Measurements from ENCODE around the gene FAM118A. TPM values are rescaled to one million over a fixed set of nuclear protein-coding genes. Genes with fewer than 3 reads are reported as not detected.
A peak's percentile ranks its signal among the peaks of the same experiment; 100 is the strongest.
"Not testable (repeated sequence)": the region's sequence is repeated elsewhere in the genome, so short reads cannot be mapped to it uniquely, and the experiment has no call there.

FAM118A gene
- 52.7 TPM for total RNA-seq

DNA sequence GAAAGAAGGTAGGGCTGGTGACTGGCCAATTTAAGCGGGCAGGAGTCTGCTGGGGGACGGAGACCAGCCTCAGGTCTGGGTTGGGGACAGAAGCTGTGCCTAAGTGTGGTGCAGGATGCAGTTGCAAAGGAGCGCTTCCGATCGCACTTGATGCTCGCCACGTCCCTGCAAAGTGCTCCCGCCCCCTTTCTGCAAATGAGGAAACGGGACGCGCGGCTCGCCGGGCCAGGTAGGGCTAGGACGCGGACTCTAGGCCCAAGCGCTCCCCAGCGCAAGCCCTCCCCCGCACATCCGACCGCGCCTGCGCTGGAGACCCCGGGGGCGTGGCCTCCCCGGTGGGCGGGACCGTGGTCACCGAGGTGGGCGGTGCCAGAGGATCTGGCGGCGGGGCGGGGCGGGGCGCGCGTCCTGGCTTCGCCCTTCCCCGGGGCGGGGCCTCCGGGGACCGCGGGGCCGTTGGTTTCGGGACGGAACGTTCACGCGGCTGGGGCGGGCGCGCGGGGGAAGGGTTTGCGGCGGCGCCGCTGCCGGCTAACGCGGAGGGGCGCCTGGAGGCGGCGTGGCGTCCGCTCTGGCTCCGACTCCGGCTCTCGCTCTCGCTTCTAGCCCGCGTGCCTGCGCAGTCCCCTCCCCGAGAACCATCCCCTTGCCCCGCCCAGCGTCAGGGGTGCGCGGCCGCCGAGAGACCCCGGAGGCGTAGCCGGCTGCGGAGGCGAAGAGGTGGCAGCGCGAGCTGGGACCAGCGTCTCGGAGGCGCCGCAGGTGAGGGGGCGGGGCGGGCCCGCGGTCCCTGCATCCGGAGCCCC is at the start of gene FAM118A:
TSS of gene FAM118A (plus strand) at position 513 of the 806 bp plus-strand sequence. CDS start 12,446 bp downstream, outside the sequence.
- DNase-seq (ENCODE audit: low spot score), result peak; percentile 96

DNA sequence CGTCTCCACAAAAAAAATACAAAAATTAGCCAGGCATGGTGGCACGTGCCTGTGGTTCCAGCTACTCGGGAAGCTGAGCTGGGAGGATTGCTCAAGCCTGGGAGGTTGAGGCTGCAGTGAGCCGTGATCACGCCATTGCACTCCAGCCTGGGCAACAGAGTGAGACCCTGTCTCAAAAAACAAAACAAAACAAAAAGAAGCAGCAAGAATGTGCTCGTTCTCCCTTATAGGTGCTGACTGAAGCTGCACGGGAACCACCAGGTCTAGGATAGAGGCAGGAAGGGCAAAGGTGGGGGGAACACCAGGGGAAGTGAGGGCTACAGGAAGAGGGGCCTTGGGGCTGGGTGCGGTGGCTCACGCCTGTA is 49.4 kb upstream of the FAM118A start:
- DNase-seq (ENCODE audit: low spot score), result not testable (repeated sequence)

DNA sequence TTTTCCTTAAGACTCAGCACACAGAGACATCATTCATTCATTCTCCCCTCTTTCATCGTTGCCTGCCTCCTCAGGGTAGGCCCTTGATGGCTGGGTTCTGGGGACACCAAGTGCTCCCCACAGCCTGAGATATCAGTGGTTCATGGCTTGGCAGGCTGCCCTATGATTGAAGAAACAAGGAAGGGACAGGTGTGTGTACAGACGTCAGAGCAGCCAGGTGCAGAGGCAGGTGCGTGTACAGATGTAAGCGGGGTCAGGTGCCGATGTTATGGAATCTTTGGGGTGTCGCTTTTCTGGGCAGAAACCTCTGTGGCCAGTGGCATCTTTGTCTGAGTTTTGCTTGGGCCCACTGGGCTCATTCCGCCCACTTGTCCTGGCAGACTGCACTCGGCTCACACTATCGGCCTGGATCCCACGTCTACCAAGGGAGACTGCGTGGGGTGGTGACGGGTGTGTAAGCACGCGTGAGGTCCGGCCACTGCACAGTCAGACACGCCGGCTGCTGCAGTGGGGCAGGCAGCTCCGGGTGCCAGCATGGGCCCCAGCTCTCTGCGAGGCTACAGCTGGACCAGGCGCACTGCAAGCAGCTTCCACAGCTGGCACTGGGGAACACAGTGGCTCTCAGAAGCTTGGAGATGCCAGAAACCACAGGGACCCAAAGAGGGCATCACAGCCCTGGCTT is 48.2 kb upstream of the FAM118A start:
- no peak for DNase-seq (ENCODE audit: low spot score)

DNA sequence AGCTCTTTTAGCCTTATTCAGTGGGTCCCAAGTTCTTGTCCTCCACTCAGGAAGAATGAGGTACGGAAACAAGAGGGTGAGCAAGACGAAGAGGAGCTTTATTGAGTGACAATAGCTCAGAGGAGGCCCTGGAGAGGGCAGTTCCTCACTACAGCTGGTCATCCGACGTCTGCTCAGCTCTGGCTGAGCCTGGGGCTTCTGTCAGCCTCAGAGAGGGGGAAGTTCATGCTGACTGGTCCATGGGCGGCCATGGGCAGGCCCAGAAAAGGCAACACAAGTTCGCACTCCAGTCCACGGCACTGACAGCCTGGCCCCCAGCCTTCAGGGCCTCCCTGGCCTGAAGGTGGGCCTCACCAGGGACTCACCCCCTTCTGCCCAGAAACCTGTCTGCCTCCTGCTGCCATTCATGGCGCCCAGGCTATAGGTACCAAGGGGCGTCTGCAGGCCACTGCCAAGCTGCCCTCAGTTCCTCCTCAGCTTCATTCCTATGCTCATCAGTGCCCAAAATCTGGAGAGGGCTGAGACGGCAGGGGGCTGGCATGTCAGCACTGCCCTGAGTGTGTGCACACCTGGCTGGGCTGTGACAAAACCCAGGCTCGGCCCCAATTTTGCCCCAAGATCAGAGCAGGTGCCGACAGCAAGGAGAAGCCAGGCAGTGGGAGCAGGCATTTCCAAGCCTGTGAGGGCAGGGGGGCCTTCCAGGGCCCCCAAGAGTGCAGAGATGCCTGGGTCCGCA is 47.4 kb upstream of the FAM118A start:
- DNase-seq (ENCODE audit: low spot score), result no peak

DNA sequence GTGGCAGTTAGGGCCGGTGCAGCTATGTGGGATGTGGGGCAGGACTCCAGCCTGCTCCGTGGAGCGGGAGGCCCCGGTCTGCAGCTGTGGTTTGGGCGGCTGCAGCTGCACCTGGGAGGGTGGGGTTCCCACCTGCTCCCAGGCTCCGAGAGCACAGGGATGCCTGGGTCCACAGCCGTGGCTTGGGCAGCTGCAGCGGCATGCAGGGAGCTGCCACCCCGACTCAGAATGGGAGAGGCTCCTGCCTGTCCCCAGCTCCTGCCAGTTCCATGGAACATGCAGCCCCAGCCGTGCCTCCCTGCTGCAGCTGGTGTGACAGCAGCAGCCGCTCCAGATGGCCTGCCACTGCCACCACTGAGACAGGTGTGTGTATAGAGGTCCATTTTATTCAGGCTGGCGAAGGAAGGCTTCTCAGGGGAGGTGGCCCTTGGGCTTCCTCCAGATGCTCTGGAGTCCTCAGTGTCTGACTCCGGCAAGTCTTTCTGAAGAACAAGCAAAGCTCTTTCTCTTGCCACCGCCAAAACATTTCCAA is 46.7 kb upstream of the FAM118A start:
- no peak for DNase-seq (ENCODE audit: low spot score)

- DNase-seq (ENCODE audit: low spot score), result peak; percentile 80
Observed at GRCh38 chr22:45263463-45264269, 46.1 kb upstream of the FAM118A start.

DNA sequence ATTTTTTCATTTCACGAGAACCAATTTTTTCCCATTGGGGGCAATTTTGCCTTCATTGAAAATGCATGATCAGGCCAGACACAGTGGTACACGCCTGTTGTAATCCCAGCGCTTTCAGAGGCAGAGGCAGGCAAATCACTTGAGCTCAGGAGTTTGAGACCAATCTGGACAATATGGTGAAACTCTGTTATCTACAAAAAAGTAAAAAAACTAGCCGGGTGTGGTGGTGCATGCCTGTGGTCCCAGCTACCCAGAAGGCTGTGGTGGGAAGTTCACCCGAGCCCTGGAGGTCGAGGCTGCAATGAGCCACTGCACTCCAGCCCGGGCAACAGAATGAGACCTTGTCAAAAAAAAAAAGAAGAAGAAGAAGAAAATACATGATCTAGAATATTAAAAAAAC is 44.2 kb upstream of the FAM118A start:
- DNase-seq (ENCODE audit: low spot score), result no peak

DNA sequence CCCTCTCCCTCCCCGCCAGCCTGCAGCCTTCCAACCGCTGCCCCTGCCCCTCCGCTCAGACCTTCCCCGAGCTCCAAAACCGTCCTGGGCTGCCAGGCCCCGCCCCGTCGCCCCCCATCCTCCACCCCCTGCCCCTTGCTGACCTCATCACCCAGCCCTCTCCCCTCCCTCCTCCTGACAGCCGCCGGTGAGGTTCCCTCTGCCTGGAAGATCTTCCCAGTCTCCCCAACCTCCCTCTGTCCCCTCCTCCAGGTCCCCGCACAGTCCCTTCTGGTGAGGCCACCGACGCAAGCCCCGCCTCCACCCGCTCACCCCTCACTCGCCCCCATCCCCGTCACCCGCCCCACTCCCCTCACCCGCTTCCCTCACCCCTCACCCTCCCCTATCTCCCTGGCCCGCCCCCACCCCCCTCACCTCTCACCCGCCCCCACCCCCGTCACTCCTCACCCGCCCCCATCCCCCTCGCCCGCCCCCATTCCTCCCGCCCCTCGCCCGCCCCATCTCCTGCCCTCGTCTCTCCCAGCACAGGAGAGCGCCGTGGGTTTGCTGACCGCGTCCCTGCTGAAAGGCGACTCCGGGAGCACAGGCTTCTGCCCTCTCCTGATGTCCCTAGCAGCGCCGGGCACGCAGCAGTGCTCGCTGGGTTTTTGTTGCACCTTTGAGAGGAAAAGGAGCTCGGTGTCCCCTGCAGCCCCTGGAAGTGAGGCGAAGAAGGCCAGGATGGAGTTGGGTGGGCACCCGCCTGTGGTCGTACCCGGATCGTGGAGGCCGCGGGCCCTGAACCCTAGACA is 41.4 kb upstream of the FAM118A start:
- no peak for DNase-seq (ENCODE audit: low spot score)

GRCh38 chr22:45268958-45269844 is 40.5 kb upstream of the FAM118A start:
- peak; percentile 84 for DNase-seq (ENCODE audit: low spot score)

DNA sequence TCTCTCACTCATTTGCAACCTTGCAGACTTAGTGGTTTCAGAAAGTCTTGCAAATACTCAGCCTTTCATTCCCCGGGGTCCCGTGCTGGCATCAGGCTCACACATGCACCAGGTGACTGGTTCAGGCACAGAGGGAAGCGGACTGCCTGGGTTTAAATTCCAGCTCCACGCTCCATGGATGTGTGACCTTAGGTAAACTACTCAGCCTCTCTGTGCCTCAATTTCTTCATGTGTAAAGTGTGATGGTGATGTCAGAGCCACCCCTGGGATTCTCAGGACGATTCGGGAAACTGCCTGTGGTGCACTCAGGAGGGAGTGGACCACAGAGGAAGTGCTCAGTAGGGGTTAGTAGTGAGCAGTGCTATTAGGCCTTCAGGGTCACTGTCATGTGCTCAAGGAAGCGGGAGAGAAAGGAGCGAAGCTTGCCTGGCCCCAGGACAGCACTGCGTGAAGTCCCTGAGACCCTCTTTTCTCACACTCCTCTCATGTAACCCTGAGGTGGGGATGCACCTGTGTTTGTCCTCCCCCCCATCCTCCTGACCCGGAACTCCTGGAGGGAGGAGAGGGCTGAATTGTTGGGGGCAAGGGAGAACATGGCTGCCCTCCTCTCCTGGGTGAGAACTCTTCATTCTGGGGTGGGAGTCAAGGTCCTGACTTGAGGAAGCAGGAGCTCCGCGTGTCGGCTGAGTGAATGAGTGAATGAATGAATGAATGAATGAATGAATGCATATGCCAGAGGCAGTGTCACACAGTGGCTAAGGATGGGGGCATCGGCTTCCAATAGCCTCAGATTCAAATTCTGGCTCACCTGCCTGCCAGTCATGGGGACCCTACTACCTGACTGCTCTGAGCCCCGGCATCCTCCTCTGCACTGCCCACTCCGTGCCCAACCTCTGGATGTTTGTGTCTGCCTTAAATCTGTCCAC is 39.4 kb upstream of the FAM118A start:
- DNase-seq (ENCODE audit: low spot score), result no peak

DNA sequence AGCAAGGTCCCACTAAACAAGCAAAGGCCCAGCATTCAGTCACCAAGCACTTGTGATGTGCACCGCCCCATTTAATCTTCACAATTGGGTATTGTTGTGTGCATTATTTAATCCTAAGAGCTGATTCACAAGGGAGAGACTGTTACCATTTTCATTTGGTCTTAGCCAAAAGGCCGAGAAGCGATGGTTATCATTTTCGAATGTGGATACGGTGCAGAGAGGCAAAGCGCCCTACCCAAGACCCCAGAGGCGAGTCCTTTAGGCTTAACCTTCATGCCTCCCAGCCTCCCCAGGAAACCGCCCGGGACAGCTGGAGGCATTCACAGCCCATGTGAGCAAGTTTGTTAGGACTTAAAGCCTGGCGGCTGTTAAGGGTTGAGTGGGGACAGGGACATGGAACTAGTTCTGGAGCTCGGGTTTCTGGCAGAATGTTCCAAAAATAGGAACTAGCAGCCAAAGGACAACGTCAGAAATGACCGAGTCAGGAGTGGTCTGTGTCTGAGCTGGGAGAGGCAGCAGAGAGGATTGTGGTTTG is 38.0 kb upstream of the FAM118A start:
- no peak for DNase-seq (ENCODE audit: low spot score)

DNA sequence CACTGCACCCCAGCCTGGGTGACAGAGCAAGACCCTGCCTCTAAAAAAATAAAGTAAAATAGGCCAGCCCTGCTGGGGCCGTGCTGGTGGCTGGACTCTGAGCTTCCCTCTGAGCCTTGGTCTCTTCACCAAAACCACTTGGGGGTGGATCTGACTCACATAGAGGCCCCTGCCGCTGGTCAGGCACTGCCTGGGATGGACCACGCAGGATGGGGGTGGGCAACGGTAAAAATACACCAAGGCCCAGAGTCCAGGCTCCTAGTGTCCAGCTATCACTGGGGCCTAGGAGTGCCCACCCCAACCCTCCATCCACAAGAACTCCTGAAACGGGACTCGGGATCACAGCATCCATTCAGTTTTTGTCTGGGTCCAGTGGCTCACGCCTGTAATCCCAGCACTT is 37.2 kb upstream of the FAM118A start:
- no peak for DNase-seq (ENCODE audit: low spot score)

- DNase-seq (ENCODE audit: low spot score), result no peak
Observed at GRCh38 chr22:45273452-45274075, 36.2 kb upstream of the FAM118A start.

DNA sequence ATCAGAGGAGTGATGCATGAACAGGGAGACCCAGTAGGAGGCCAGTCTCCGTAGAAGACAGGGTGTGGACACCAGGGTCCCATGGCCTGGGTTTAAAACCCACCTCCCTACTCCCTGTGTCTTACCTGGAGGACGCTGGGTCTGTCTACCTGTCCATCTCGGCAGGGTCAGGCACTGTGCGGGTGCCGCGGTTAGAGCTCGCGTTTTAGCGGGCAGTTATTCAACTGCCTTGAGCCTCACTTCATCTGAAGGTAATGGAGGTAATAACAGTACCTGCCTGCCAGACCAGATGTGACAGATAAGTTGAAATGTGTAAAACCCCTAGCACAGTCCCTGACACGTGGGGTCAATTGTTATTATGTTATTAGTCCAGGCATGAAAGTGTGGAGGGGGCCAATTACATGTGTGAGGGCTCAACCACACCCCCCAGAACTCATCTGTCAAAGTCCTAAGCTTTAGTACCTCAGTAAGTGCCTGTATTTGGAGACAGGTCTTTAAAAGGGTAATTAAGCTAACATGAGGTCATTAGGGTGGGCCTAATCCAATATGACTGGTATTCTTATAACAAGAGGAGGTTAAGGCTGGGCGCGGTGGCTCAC is 33.1 kb upstream of the FAM118A start:
- no peak for DNase-seq (ENCODE audit: low spot score)

DNA sequence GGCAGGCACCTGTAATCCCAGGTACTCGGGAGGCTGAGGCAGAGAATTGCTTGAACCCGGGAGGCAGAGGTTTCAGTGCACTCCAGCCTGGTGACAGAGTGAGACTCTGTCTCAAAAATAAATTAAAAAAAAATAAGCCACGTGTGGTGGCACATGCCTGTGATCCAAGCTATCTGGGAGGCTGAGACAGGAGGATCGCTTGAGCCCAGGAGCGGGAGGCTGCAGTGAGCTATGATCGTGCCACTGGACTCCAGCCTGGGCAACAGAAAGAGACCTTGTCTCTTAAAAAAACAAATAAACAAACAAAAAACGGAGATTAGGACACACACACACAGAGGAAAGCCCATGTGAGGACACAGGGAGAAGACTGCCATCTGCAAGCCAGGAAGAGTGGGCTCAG is 32.0 kb upstream of the FAM118A start:
- DNase-seq (ENCODE audit: low spot score), result not testable (repeated sequence)

GRCh38 chr22:45278125-45278524 is 31.6 kb upstream of the FAM118A start:
- no peak for DNase-seq (ENCODE audit: low spot score)

GRCh38 chr22:45280587-45280980 is 29.1 kb upstream of the FAM118A start:
- DNase-seq (ENCODE audit: low spot score), result no peak

Data from ureter (tissue), 1 donor.